ENCODE measurements around the gene FOXO3. TPM values are rescaled to one million over a fixed set of nuclear protein-coding genes. Genes with fewer than 3 reads are reported as not detected.
A peak's percentile ranks its signal among the peaks of the same experiment; 100 is the strongest.

Gene FOXO3
- total and polyA plus RNA-seq, 2 donors from 2014 or later: 9.4 to 76.1 TPM

DNA sequence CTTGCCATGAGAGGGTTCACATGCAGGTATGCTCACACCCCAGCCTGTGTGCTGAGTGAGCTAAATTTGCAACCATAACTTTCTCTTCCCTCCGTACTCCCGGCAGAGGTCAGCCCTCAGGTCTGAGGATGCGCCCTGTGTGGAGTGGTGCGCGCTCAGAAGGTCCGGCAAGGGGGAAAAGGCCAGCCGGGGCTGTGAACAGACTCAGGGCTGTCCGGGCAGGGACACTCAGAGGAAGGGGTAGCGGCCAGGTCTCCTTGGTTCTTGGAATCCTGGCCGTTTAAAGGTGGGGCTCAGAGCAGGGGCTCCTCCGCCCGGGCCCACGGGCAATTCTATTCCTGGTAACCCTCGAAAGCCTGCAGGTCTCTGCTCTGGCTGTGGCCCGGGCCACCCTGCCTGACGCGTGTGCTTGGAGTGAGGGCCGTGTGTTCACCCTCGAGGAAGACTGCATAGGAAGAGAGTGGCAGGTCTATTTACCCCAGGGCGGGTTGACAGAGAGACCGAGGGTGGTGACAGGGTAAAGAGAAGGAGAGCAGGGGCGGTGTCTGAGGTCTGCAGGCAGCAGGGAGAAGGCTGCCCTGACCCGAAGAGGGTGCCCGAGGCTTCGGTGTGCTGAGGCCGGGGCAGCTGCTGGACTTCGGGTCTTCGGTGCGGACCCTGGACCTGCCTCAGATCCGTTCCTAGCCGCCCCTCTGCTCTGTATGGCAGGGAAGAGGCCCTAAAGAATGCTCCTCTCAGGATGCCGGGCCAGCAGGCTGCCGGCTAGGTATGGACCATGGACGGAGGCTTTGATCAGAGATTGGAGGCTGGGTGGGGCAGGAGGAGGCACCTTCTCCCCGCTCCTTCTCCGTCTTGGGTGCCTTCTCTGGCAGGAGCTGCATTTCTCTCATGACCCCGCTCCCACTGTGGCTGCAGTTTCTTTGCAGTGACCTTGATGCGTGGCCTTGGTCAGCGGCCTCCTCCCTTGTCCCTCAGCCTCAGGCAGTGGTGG is 156.4 kb downstream of the FOXO3 start:
- intact Hi-C loops (cut with DNase I): no loop called here
- Histone ChIP-seq H3K4me3 (ENCODE audit: low read length in 3 of 3) (no peak overlapping the region), H3K9ac (ENCODE audit: low read length in 3 of 3) (no peak overlapping the region), H3K27ac (ENCODE audit: low read depth in 2 of 2, low read length in 2 of 2) (no peak overlapping the region), H3K9me3 (ENCODE audit: control insufficient read depth in 2 of 3, insufficient read depth in 1 of 3, low read length in 3 of 3) (no peaks in the 10 kb centered on the region), H3K4me1 (ENCODE audit: control insufficient read depth in 2 of 3, insufficient read depth in 2 of 3, low read depth in 1 of 3, low read length in 3 of 3) (peaks cover 0 to 18% (median 17%) of the 10 kb centered on the region in 3 donors), H3K36me3 (ENCODE audit: control insufficient read depth in 2 of 3, insufficient read depth in 3 of 3, low read length in 3 of 3) (no peaks in the 10 kb centered on the region), H3K27me3 (ENCODE audit: control insufficient read depth, insufficient read depth, low read length) (no peaks in the 10 kb centered on the region)
- DNase-seq: no peak
- TF ChIP-seq, protein P1, sequence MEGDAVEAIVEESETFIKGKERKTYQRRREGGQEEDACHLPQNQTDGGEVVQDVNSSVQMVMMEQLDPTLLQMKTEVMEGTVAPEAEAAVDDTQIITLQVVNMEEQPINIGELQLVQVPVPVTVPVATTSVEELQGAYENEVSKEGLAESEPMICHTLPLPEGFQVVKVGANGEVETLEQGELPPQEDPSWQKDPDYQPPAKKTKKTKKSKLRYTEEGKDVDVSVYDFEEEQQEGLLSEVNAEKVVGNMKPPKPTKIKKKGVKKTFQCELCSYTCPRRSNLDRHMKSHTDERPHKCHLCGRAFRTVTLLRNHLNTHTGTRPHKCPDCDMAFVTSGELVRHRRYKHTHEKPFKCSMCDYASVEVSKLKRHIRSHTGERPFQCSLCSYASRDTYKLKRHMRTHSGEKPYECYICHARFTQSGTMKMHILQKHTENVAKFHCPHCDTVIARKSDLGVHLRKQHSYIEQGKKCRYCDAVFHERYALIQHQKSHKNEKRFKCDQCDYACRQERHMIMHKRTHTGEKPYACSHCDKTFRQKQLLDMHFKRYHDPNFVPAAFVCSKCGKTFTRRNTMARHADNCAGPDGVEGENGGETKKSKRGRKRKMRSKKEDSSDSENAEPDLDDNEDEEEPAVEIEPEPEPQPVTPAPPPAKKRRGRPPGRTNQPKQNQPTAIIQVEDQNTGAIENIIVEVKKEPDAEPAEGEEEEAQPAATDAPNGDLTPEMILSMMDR (IDR thresholded peaks at IDR 0.05; ENCODE audit: borderline replicate concordance, extremely low read depth, insufficient read depth): no peak
- no peak for FAIRE-seq

DNA sequence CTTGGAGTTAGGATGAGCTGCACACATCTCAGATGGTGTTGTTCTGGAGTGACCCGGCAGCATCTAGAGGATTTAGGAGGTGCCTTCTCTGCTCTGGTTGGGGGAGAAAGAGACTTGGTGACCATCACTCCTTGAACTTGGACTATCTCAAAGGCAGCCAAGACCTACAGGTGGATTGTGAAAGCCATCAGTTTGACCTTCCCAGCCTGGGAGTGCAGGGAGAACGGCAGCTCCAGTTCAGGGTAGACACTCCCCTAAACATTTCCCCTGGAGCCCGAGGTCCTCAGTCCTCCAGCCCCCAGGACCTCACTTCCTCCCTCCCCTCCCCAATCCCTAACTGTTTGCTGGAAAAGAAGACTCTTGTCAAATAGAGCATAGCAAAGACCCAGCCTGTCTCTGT is 158.8 kb downstream of the FOXO3 start:
- no peaks in the 10 kb centered on the region for H3K36me3 ChIP-seq (ENCODE audit: control insufficient read depth in 2 of 3, insufficient read depth in 3 of 3, low read length in 3 of 3)
- H3K4me1 ChIP-seq (ENCODE audit: control insufficient read depth in 2 of 3, insufficient read depth in 2 of 3, low read depth in 1 of 3, low read length in 3 of 3): peaks cover 0 to 6% (median 4%) of the 10 kb centered on the region in 3 donors
- no peak for DNase-seq
- H3K9ac ChIP-seq (ENCODE audit: low read length in 3 of 3): no peak overlapping the region
- no peaks in the 10 kb centered on the region for H3K9me3 ChIP-seq (ENCODE audit: control insufficient read depth in 2 of 3, insufficient read depth in 1 of 3, low read length in 3 of 3)
- TF ChIP-seq, protein P1 (IDR thresholded peaks at IDR 0.05; ENCODE audit: borderline replicate concordance, extremely low read depth, insufficient read depth): no peak
- H3K27ac ChIP-seq (ENCODE audit: low read depth in 2 of 2, low read length in 2 of 2): no peak overlapping the region
- intact Hi-C loops (cut with DNase I): no loop called here
- FAIRE-seq: no peak
- no peak overlapping the region for H3K4me3 ChIP-seq (ENCODE audit: low read length in 3 of 3)
- H3K27me3 ChIP-seq (ENCODE audit: control insufficient read depth, insufficient read depth, low read length): no peaks in the 10 kb centered on the region

DNA sequence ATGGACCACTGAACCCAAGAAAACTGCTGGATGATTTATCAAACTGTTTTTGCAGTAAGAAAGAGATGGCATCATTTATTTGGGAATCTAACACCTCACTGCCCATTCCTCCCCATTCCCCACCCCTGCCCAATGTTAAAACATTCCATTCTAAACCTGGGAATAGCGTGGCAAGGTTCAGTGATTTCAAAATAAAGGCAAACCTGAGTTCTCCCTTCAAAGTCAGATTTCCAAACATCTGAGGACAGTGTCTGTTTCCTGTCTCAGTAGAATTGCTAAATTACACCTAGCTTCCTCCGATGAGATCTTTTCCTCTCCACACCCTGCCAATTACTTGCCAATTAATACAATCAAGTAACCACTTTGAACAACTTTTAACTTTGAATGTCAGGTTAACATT is 160.1 kb downstream of the FOXO3 start:
- no peak for FAIRE-seq
- H3K9ac ChIP-seq (ENCODE audit: low read length in 3 of 3): no peak overlapping the region
- intact Hi-C loops (cut with DNase I): no loop called here

More for the DNA sequence above, 160.1 kb downstream of the FOXO3 start:
- peak in 2 of 5 donors; percentile 37 to 42 for DNase-seq
- Histone ChIP-seq H3K27ac (ENCODE audit: low read depth in 2 of 2, low read length in 2 of 2) (no peak overlapping the region), H3K4me1 (ENCODE audit: control insufficient read depth in 2 of 3, insufficient read depth in 2 of 3, low read depth in 1 of 3, low read length in 3 of 3) (peaks cover 0 to 4% (median 3%) of the 10 kb centered on the region in 3 donors), H3K36me3 (ENCODE audit: control insufficient read depth in 2 of 3, insufficient read depth in 3 of 3, low read length in 3 of 3) (no peaks in the 10 kb centered on the region), H3K4me3 (ENCODE audit: low read length in 3 of 3) (no peak overlapping the region), H3K27me3 (ENCODE audit: control insufficient read depth, insufficient read depth, low read length) (no peaks in the 10 kb centered on the region), H3K9me3 (ENCODE audit: control insufficient read depth in 2 of 3, insufficient read depth in 1 of 3, low read length in 3 of 3) (no peaks in the 10 kb centered on the region)
- TF ChIP-seq, protein P1 (IDR thresholded peaks at IDR 0.05; ENCODE audit: borderline replicate concordance, extremely low read depth, insufficient read depth): no peak
